Ramos (cell line): Measurements from ENCODE around the gene OTOGL.
"Not testable (repeated sequence)": the region's sequence is repeated elsewhere in the genome, so short reads cannot be mapped to it uniquely, and the experiment has no call there.

Experiments
- in situ Hi-C: fragments of 300-500 bp; cut with MboI; formaldehyde crosslinking; loops from one replicate; pipeline ENCODE4 v1.14.3; 2022; ENCODE audit warnings: low sequenced_read_pairs; ENCODE audit not compliant: unreplicated experiment

Gene OTOGL

DNA sequence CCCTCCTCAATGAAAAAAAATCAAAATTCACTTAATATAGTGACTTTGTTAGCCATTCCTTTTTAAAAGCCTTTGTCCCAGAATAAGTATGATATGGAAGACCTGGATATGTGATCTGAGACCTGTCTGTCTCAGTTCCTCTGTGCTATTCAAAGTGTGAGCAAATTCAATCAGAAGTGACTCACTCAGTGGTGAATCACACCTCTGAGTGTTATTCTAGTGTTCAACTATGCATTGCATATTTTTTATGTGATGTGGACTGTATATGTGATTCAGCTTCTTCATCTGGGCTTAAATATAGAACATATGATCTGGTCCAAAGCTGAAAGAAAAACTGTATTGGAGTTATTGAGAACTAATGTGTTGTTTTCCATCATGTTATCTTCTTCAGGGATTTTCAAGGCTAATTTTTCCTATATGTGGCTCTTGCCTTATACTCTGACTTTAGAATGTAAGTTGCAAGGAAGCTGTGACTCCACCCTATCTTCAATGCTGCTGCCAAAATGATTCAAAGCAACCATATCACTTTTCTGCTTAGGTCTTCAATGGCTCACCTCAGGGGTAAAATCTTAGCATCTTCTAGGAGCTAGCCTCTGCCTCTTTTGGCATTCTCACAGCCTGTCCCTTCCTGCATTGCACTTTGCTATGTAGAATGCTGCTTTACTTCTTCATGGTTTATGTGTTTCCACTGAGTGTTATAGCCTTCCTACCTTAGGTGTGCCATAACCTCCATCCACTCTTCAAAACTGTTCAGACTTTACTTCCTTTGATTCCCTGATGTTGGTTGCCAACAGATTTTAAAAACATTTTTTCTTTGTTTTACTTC is 169.8 kb downstream of the OTOGL start:
- in situ Hi-C loops: no loop called here

DNA sequence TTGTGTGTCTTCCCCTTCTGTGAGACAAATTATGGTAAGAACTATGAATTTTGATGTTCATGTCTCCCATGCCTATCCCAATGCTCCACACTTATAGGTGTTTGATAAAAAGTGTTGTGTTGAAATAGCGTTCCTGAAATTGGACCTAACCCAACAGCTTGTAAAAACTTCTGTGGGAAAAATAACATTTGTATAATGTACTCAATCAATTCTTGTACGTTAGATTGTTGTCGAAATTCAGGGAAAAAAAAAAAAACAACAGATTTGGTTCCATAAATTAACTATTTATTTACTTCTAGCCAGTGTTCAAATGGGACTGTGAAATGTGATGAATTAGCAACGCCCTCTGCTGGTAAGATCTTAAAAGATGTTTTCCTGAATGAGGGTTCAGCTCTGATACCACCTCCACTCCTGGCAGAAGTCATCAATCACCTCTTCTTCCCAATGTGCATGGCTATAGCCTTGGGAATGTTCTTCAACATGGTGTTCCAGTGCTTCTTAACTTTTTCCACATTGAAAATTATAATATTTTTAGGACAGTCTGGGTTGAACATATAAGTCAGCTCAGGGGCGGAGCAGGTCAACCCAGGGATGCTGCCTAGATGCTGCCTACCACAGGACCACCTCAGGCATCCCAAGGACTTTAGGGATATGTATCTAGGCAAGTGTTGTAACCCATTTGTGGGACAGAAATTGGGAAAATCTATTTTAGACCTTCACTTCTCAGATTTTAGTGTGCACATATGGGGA is 170.6 kb downstream of the OTOGL start:
- in situ Hi-C loops: no loop called here

DNA sequence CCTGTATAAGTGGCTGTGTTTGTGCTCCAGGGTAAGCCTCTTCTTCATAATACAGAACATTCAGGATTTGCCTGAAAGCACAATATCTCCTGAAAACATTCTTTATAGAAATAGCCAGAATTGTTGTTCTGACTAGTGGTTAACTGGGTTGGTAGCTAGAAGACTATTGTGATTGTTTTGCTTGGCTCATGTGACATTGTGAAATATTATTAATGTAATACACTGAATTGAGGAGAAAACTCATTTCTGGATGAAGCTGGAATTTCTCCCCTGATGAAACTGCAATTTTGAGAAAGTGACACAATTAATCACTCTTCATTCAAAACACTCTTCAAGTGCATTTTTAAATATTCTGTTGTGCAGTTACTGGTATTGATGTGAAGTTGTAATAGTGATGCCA is 172.4 kb downstream of the OTOGL start:
- in situ Hi-C loops: no loop called here

DNA sequence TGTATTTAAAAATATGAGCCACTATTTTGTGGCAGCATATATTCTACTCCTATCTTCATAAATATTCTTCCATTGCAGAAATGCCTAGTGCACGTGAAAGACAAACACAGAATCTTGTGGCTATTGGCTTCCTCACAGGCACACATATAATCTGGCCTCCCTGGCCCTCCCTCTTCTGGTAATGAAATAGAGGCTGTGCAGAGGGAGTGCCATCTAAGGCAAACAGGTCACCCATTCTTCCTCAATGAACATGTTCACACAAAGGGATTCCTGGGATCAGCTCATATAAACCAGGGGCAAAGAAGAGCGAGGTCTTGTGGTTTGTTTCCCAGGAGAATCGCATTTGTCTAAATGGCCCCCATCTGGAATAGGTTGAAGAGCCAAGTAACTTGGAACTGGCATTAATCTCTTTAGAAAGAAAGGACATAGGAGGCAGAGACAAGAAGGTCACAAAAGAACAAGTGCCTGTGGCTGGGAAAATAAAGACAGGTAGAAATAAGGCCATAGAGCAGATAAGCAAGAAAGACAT is 173.1 kb downstream of the OTOGL start:
- in situ Hi-C loops: no loop called here

DNA sequence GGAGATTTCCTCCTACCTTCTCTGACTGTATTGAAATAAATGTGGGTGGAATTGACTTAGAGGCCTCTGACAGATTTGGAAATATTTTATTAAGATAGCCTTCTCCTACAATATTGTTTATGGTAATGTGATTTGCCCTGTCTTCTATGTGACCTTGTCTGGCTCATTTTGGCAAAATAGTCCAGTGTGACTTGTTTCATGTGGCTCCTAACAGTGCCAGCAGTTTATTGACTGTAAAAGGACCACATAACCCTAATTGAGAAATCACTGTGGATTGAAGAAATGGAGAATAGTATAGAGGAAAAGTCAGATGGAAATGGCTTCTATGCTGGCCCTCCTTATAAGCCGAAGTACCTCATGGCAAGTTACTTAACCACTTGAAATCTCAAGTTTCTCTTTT is 173.8 kb downstream of the OTOGL start:
- in situ Hi-C loops: no loop called here

DNA sequence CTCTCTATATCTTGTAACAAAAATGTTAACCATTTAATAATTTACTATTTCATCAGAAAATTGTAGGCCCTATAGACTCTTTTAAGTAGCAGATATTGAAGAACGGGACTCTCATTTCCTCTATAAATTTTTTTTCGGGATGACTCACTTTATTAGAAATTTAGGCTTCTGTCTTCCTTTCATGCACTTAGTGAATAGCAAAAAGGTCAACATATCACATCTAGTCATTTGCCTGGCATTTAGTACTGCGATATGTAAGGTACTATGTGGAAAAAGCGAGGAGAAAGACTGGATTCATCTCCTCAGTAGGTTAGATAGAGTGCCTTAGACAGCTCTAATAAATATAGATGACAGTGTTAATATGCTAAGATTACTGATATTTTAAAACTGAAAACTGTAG is 178.4 kb downstream of the OTOGL start:
- in situ Hi-C loops: no loop called here

DNA sequence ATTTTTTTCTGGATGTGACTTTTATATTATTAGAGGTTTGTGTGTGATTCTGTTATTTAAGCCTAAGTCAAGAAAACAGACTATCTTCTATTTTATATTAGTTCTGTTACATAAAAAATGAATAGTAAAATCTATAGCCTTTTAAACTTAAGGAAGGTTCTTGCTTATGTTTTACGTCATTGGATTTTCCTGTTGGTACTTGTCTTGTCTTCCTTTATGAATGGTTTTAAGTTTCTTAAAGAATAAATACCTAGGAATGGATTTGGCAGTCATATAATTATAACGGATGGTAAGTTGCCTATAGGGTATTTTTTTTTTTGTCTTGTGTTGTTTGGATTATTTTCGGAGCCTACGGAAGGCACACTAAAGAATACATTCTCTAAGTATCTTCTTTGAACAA is 182.9 kb downstream of the OTOGL start:
- in situ Hi-C loops: no loop called here

DNA sequence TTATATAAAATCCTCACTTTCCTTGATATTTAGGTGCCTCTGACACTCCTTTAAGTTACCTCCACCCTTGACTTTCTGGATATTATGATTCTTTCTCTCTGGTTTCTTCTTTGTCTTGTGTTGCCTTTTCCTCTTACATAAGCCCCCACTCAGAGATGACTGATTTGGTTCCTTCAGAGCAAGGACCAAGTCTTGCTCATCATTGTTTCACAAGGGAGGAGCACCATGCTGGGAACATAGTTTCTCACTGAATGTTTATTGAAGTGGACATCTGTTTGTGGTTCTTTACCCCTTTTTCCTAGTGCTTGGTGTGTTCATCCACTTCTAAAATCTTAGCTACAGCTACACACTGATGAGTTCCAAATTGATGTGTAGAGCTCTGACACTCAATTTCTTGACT is 183.4 kb downstream of the OTOGL start:
- in situ Hi-C loops: no loop called here

DNA sequence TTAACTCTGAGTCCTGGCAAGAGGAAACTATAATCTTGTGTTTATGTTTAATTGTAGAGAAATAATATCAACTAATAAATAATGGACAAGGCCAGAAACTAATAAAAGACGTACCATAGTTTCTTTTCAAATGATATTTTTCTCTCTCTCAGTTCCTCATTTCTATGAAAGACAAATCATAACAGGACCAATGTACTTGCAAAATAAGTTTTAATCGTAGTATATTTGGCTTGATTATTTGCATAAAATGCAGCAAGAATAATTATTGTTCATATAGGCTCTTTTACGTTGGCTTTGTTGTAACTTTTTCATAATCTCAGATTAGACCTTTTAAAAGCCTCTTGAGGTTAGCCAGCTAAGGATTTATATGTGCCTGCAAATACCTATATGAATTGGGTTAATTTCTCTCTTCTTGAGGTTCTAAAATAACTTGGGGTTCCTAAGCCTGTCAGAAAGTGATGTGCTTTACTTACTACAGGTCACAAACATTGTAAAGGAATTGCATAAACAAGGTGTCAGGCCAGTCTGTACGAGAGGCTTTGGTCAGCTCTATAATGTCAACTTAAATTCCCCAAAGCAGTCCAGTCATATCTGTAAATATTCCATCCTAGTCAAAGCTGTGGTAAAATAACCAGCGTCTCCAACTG is 191.9 kb downstream of the OTOGL start:
- in situ Hi-C loops: no loop called here

DNA sequence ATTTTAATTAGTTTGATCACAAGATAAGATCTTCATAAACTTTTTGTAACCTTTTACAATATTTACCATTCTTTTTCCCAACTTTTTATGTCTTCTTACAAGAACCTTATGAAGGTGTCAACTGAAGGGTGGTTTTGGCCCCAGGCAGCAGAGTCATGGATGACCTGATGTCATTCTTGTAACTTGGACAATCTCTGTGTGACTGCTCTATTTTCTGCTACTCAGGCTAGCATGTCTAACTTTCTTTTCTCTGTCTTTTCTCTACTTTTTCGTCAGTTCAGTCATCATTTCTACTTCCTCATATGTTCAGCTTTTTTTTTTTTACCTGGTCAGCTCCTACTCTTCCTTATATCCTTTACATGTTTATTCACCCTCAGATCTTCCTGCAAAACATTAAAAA is 194.0 kb downstream of the OTOGL start:
- in situ Hi-C loops: no loop called here

DNA sequence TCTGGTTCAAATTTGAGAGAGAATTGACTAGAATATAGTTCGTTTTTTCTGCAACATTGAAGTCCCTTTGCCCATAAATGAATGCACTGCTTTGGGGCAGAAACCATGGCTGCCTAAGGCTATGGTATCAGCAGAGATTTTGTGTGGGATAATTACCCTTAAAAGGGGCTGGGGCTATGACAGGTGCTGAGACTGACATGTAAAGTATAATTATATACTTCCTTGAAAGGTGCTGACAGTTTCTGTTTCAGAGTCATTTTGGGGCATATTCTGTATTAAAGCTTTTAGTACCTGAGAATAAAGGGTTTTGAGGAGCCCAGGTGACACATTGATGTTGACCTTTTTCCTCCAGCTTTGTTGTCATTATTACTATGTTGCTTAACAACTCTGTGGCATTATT is 194.4 kb downstream of the OTOGL start:
- in situ Hi-C loops: no loop called here

DNA sequence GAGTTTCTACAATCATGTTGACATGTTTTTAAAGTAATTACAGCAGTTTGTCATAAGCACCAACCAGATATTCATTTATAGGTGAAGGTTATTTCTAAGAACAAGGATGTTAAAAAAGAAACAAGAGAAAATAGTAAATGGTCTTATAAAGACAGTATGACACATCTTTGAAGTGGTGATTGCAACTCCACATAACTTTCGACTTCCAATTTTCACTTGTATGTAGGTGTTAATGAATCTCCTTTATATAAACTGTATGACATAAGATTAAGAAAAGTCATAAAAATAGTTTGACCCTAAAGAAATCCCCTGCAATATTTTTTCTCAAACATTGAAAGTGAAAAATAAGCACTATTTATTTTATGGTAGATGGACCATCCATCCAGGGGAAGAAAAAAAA is 199.9 kb downstream of the OTOGL start:
- in situ Hi-C loops: no loop called here

DNA sequence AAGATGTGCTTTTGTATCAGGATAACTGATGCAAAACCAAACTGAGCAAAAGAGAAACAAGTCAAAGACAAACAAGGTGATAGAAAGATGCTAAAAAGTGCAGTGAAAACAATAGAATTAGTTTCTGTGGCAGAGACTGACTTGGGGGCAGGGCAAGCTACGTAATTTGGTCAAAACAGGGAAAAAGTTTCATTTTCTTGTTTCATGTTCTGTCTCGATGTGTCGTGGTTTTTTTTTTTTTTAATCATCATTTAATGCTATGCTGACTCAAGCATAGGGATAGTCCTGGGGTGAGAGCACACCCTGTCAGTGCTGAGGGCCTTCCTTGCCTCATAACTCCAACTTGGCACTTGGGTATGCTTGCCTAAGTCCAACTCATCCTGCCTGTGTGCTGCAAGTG is 200.6 kb downstream of the OTOGL start:
- in situ Hi-C loops: no loop called here

DNA sequence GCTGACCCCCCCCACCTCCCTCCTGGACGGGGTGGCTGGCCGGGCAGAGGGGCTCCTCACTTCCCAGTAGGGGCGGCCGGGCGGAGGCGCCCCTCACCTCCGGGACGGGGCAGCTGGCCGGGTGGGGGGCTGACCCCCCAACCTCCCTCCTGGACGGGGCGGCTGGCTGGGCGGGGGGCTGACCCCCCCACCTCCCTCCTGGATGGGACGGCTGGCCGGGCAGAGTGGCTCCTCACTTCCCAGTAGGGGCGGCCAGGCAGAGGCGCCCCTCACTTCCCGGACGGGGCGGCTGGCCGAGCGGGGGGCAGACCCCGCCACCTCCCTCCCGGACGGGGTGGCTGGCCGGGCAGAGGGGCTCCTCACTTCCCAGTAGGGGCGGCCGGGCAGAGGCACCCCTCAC is 208.1 kb downstream of the OTOGL start:
- in situ Hi-C loops: not testable (repeated sequence)

DNA sequence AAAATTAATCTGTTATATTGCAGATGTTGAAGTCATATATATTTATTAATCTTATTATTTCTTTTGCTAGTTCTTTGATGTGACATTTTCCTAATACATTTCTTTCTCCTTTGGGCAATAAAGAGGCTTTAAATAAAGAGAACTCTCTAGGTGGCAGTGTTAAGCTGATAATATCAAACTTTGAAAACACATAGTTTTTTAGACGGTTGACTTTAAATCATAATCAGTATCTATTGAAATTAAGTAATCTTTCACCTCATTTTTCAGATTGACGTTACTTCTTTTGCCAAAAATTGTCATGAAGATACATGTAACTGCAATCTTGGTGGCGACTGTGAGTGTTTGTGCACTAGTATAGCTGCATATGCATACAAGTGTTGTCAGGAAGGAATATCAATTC is 213.9 kb downstream of the OTOGL start:
- in situ Hi-C loops: no loop called here

DNA sequence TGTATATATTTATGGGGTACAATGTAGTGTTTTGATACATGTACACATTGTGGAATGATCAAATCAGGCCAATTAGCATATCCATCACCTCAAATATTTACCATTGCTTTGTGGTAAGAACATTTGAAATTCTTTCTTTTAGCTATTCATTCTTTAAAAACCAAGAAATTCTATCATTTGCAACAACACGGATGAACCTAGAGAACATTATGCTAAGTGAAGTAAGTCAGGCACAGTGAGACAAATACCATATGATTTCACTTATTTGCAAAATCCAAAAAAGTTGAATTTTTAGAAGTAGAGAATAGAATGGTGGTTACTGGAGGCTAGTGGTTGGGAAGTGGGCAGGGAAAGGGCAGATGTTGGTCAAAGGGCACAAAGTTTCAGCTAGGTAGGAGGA is 215.4 kb downstream of the OTOGL start:
- in situ Hi-C loops: no loop called here

DNA sequence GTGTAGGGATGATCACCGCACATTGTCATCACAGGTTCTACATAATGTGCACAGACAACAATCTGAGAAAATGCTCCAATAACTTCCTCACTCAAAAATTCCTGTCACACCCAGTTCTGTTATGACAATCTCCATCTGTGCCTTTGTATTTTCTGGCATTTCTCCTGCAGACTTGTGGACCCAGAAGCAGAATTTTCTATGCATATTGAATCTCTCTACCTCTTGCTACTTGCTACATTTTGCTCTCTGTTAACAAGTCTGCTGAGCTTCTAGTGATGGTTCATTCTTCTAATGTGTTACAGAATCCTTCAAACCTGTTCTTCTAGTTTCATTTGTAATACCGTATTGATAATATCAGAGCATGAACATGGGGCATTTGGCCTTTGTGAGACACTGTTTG is 216.9 kb downstream of the OTOGL start:
- in situ Hi-C loops: no loop called here

DNA sequence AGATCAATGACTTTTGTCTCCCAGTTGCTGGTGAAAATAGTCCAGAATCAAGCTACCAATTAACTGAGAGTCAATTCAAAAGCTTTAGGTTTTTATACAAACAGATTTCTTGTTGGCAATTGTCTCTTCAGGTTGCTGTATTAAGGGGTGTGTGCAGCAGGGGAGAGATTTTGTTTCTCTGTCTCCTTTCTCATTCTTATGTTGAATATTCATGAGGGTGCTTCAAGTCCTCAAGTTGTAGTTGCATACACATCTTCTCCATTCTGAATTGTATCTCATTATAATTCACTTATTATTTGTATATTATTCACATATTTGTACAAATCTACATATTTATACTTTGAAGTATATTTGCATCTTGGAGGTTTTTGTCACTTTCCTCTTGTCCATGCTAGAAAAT is 218.0 kb downstream of the OTOGL start:
- in situ Hi-C loops: no loop called here

DNA sequence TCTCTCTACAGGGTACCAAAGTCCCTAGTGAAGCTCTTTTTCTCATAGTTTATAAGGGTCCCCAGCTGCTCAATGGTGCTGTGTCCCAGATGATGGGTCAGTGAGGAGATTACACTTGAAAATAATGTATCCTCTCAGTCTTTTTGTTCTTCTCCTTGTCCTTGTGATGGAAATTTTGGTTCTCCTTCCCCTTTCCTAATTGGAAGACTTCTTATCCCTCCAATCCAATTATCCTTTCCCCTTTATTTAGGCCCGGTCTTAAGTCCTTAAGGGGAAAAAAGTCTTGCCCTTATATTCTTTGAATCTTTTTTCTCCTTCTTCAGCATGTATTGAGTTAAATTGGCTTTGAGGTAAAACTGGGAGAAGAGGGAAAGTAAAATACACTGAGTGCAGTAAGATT is 218.6 kb downstream of the OTOGL start:
- in situ Hi-C loops: no loop called here

DNA sequence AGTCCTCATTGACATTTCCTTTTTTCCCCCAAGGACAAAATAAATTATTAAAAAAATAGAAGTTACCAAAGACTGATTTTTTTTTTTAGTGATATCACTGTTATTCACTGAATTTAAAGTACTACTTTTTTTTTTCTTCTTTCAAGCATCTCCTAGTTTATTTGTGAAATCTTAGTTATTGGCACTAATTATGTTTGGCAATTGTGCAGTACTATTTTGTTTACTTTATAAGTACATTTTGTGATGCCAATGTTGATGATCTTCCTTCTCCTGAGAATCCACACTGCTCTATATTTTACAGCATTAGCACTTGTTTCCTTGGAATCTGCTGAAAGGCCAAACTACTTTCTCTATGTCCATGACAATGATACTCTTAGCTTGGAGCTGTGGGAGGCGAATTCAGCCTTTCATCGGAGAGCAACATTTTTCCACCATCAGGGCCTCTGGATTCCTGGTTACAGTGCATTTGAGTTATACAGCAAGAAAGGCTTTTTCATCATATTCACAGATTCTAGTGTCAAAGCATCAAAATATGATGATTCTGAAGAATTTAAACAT is 220.9 kb downstream of the OTOGL start:
- in situ Hi-C loops: no loop called here

DNA sequence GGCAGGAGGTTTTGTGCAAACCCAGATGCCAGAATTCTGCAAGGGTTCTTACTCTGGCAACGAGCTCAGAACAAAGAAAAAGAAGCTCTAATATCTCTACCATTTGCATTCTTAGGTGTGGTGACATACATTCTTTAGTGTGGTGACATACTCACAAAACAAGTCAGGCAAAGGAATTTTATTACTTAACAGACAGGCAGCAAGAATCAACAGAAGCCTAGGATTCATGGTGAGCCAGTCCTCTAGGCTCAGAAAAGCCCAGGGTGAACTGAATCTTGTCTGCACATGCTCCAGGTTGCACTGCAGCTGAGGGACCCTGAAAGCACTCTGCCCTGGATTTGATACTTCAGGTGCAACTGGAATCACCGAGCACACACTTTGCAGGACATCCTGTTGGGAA is 222.3 kb downstream of the OTOGL start:
- in situ Hi-C loops: no loop called here
